ENCODE data around the gene COX4I1.

- TF ChIP-seq CTCF (IDR thresholded peaks at IDR 0.05) = no peak
- TF ChIP-seq POLR2A (IDR thresholded peaks at IDR 0.05) = no peak
These were observed 10.2 kb downstream of the COX4I1 start for GRCh38 chr16:85809645-85810044.
